Fibroblast of lung (primary cell): ENCODE measurements around the gene TLL2. TPM values are rescaled to one million over a fixed set of nuclear protein-coding genes. Genes with fewer than 3 reads are reported as not detected.

Experiments used
- DNase-seq, 2 donors: peaks; one replicate each; pipeline versions ENCODE4 v3.0.0 to v3.0.0-alpha.2; 2010; ENCODE audit warnings: low read depth in 2 of 2
- H2AFZ ChIP-seq: 2 replicates; pipeline ENCODE4 v1.5.1; 2012; ENCODE audit warnings: low read length, control low read depth, inconsistent platforms
- H3K27ac ChIP-seq: 2 replicates; pipeline ENCODE4 v1.5.1; 2011; ENCODE audit warnings: low read length, control low read depth; ENCODE audit not compliant: insufficient read depth
- H3K27me3 ChIP-seq: 2 replicates; pipeline ENCODE4 v1.5.1; 2011; ENCODE audit warnings: mild to moderate bottlenecking, low read length; ENCODE audit not compliant: control insufficient read depth, insufficient read depth
- H3K36me3 ChIP-seq: 2 replicates; pipeline ENCODE4 v1.5.1; 2011; ENCODE audit warnings: low read length; ENCODE audit not compliant: control insufficient read depth, insufficient read depth
- H3K4me1 ChIP-seq: 2 replicates; pipeline ENCODE4 v1.5.1; 2011; ENCODE audit warnings: low read length; ENCODE audit not compliant: control insufficient read depth, insufficient read depth; ENCODE audit errors: extremely low read depth
- H3K4me2 ChIP-seq: 2 replicates; pipeline ENCODE4 v1.5.1; 2011; ENCODE audit warnings: low read length, control low read depth; ENCODE audit not compliant: insufficient read depth; ENCODE audit errors: extremely low read depth
- H3K4me3 ChIP-seq, 4 experiments: fragments of 200-600 bp in 1 of 4; sonication (generic) in 1 of 4; replicated peaks in 1 of 4; 2 replicates each; pipeline ENCODE4 v1.5.1; 2011 to 2016; ENCODE audit warnings: low read length in 4 of 4, low read depth in 3 of 4, mild to moderate bottlenecking in 3 of 4, control low read depth in 2 of 4, inconsistent platforms in 1 of 4, mixed read lengths in 1 of 4; ENCODE audit not compliant: insufficient read depth in 1 of 4; ENCODE audit errors: control extremely low read depth in 1 of 4
- H3K79me2 ChIP-seq: 2 replicates; pipeline ENCODE4 v1.5.1; 2012; ENCODE audit warnings: mild to moderate bottlenecking, low read length, inconsistent platforms; ENCODE audit not compliant: control insufficient read depth, insufficient read depth
- H3K9ac ChIP-seq: 2 replicates; pipeline ENCODE4 v1.5.1; 2011; ENCODE audit warnings: mild to moderate bottlenecking, low read length, control low read depth; ENCODE audit not compliant: insufficient read depth
- H3K9me3 ChIP-seq: 2 replicates; pipeline ENCODE4 v1.5.1; 2012; ENCODE audit warnings: low read depth, low read length; ENCODE audit not compliant: control insufficient read depth, insufficient read depth
- H4K20me1 ChIP-seq: 2 replicates; pipeline ENCODE4 v1.5.1; 2011; ENCODE audit warnings: low read length; ENCODE audit not compliant: control insufficient read depth, insufficient read depth; ENCODE audit errors: extremely low read depth
- EZH2 ChIP-seq: IDR thresholded peaks from 2 replicates; pipeline ENCODE4 v1.5.1; 2012; ENCODE audit warnings: low read length, control low read depth, mild to moderate bottlenecking; ENCODE audit errors: missing control alignments
- polyA plus RNA-seq, 2 donors: library from polyadenylated mRNA; depleted of rRNA in 1 of 2; stranded (reverse) in 1 of 2; unstranded in 1 of 2; fragments of >200 nt; gene quantifications; 2 replicates each; pipeline ENCODE4 v1.2.1, GENCODE V29; 2011 to 2012; ENCODE audit warnings: missing spikeins in 1 of 2
- total RNA-seq: library from RNA; depleted of rRNA; stranded (reverse); fragments of >200 nt; gene quantifications from 2 replicates; pipeline ENCODE4 v1.2.1, GENCODE V29; 2014
- TF ChIP-seq, protein P1 (sequence below), 2 donors: IDR thresholded peaks in 1 of 2; conservative IDR thresholded peaks in 1 of 2; 1 replicate in 1 of 2; 2 replicates in 1 of 2; pipeline ENCODE4 v1.5.1; 2011 to 2012; ENCODE audit warnings: low read length in 2 of 2, control low read depth in 1 of 2, inconsistent platforms in 1 of 2, low read depth in 1 of 2, mild to moderate bottlenecking in 1 of 2

Gene TLL2
- total and polyA plus RNA-seq, 2 donors (not counting 1 experiment from before 2014, with no cell fraction given): 0.05 to 0.17 TPM

DNA sequence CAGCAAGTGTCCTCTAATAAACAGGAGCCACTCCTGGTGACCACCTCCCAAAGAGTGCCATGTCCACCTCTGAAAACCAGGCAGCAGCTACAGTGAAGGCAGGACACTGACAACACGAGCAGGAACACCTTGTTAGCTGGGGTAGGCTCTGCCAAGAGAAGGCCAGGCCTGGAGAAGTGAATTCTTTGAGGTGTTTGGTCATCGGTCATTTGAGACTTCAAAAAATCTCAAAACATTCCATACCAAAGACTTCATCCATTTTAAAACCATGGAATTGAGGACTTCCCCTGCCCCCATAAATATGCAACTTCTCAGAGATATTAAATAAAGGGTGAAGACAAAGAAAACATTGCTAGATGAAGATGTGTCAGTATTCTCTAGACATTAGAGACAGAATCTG is 126.6 kb downstream of the TLL2 start:
- Histone ChIP-seq H3K36me3 (no peaks in the 10 kb centered on the region), H3K9ac (no peak overlapping the region), H2AFZ (no peak overlapping the region), H3K9me3 (no peaks in the 10 kb centered on the region), H3K4me3 (no peak overlapping the region), H3K79me2 (no peaks in the 10 kb centered on the region), H4K20me1 (no peaks in the 10 kb centered on the region), H3K27me3 (no peaks in the 10 kb centered on the region), H3K4me2 (no peak overlapping the region), H3K27ac (no peak overlapping the region), H3K4me1 (no peaks in the 10 kb centered on the region)
- peak in 1 of 2 donors; percentile 59 for DNase-seq
- no peak for TF ChIP-seq EZH2
- TF ChIP-seq, protein P1, sequence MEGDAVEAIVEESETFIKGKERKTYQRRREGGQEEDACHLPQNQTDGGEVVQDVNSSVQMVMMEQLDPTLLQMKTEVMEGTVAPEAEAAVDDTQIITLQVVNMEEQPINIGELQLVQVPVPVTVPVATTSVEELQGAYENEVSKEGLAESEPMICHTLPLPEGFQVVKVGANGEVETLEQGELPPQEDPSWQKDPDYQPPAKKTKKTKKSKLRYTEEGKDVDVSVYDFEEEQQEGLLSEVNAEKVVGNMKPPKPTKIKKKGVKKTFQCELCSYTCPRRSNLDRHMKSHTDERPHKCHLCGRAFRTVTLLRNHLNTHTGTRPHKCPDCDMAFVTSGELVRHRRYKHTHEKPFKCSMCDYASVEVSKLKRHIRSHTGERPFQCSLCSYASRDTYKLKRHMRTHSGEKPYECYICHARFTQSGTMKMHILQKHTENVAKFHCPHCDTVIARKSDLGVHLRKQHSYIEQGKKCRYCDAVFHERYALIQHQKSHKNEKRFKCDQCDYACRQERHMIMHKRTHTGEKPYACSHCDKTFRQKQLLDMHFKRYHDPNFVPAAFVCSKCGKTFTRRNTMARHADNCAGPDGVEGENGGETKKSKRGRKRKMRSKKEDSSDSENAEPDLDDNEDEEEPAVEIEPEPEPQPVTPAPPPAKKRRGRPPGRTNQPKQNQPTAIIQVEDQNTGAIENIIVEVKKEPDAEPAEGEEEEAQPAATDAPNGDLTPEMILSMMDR (conservative IDR thresholded peaks at IDR 0.05 in 1 of 2, IDR thresholded peaks at IDR 0.05 in 1 of 2; ENCODE audit: low read depth in 1 of 2, low read length in 2 of 2): no peak

DNA sequence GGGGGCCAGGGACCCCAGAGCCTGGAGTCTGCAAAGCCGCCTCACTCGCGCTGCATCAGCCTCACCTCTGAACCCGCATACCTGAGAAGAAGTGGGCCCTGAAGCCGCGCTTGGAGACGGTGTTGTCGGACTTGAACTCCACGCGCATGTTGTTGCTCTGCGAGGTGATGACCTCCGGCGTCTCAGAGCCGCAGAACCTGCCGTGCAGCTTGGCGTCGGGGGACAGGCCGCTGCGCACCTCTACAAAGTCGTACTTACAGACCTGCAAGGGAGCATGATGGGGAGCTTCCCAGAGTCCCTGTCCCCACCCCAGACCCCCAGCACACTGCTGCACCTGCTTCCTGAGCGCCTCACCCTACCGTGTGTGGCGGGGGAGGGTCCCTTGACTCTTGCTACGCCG is 129.2 kb downstream of the TLL2 start:
- H3K4me2 ChIP-seq: no peak overlapping the region
- no peaks in the 10 kb centered on the region for H3K9me3 ChIP-seq
- TF ChIP-seq, protein P1 (conservative IDR thresholded peaks at IDR 0.05 in 1 of 2, IDR thresholded peaks at IDR 0.05 in 1 of 2; ENCODE audit: low read depth in 1 of 2, low read length in 2 of 2): no peak
- no peak for TF ChIP-seq EZH2
- H3K4me1 ChIP-seq: no peaks in the 10 kb centered on the region
- H3K27ac ChIP-seq: no peak overlapping the region
- DNase-seq: no peak
- H4K20me1 ChIP-seq: no peaks in the 10 kb centered on the region
- no peaks in the 10 kb centered on the region for H3K27me3 ChIP-seq
- no peaks in the 10 kb centered on the region for H3K79me2 ChIP-seq
- no peak overlapping the region for H3K4me3 ChIP-seq
- H3K36me3 ChIP-seq: no peaks in the 10 kb centered on the region
- H2AFZ ChIP-seq: no peak overlapping the region
- H3K9ac ChIP-seq: no peak overlapping the region

- Histone ChIP-seq H3K4me1 (no peaks in the 10 kb centered on the region), H4K20me1 (no peaks in the 10 kb centered on the region), H3K27ac (no peak overlapping the region), H3K27me3 (no peaks in the 10 kb centered on the region), H3K4me2 (no peak overlapping the region), H3K36me3 (no peaks in the 10 kb centered on the region), H3K9ac (no peak overlapping the region), H3K4me3 (no peak overlapping the region), H3K79me2 (no peaks in the 10 kb centered on the region), H2AFZ (no peak overlapping the region), H3K9me3 (no peaks in the 10 kb centered on the region)
- TF ChIP-seq, protein P1 (conservative IDR thresholded peaks at IDR 0.05 in 1 of 2, IDR thresholded peaks at IDR 0.05 in 1 of 2; ENCODE audit: low read depth in 1 of 2, low read length in 2 of 2): no peak
- no peak for TF ChIP-seq EZH2
- peak in 1 of 2 donors; percentile 11 for DNase-seq
Observed at GRCh38 chr10:96380821-96381220, 132.9 kb downstream of the TLL2 start.
